Left ventricle myocardium inferior (tissue), 1 donor: ENCODE results near the gene COPS2. TPM values are rescaled to one million over a fixed set of nuclear protein-coding genes. Genes with fewer than 3 reads are reported as not detected.

ENCODE experiments used
- DNase-seq: peaks from one replicate; pipeline ENCODE4 v3.0.0-alpha.2; 2020
- H3K27ac ChIP-seq: fragments of 200-600 bp; replicated peaks from 2 replicates; pipeline ENCODE4 v1.8.0; 2021
- H3K27me3 ChIP-seq: fragments of 200-600 bp; 2 replicates; pipeline ENCODE4 v1.8.0; 2021; ENCODE audit warnings: low read depth
- H3K36me3 ChIP-seq: fragments of 200-600 bp; 2 replicates; pipeline ENCODE4 v1.8.0; 2021
- H3K4me1 ChIP-seq: fragments of 200-600 bp; 2 replicates; pipeline ENCODE4 v1.8.0; 2021
- H3K4me3 ChIP-seq: fragments of 200-600 bp; 2 replicates; pipeline ENCODE4 v1.8.0; 2021; ENCODE audit warnings: mild to moderate bottlenecking, moderate library complexity
- H3K9me3 ChIP-seq: fragments of 200-600 bp; replicated peaks from 2 replicates; pipeline ENCODE4 v1.8.0; 2021
- CTCF ChIP-seq: fragments of 200-600 bp; IDR thresholded peaks from 2 replicates; pipeline ENCODE4 v1.8.0; 2021; ENCODE audit warnings: antibody characterized with exemption, mild to moderate bottlenecking, borderline replicate concordance
- intact Hi-C: fragments of 100-400 bp; cut with micrococcal nuclease; formaldehyde crosslinking; loops from one replicate; pipeline ENCODE4 v1.11.0; 2022
- long read RNA-seq: library from polyadenylated mRNA; unstranded; transcript quantifications from one replicate; pipeline ENCODE4 v2.0.0, GENCODE V29; 2021
- total RNA-seq: library from RNA; stranded (reverse); fragmentation: NEBNext Ultra II Directional; extraction: Animal tissue kit (Norgen Biotek cat#: 25700); gene quantifications from one replicate; pipeline ENCODE4 v1.2.1, GENCODE V29; 2021
- donor health status: DM: no; HTN: yes; CAD: no; lungs with severe emphysema.

COPS2 gene
- total RNA-seq: 79.5 TPM
- long read RNA-seq, full-length matches to known transcripts: 87 of 100 reads
- long read RNA-seq, partial matches to known transcripts: 4 of 100 reads
- long read RNA-seq, other reads (novel, unspliced or antisense): 9 of 100 reads

DNA sequence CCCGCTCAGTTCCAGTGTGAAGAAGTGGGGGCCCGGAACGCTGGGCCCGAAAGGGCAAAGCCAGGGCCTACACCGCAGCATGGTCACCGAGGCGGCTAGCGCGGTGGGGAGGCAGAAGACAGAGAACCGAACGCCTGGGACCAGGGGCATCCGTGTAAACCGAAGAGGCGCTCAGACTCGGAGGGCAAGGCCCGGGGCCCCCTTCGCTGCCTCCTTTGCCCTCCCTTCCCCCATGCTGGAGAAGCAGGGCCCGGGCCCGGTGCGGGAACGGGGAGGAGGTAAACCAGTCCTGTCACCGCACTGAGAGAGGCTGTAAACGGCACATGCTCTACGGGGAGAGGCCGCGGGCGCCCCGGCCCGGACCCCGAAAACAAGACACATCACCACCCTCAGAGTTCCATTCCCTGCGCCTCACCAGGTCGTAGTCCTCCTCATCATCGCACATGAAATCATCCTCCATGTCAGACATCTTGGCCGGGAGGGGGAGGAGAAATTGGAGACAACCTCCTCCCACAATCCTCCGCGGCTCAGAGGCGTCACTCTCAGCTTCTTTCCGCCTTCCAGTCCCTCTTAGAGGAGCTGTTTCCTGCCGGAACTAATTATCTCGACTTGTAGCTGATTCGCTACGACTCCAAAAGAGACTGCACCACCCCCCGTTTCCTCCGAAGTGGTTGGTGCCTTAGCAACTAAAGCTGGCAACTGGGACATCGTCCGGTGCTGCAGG lies at the start of gene COPS2:
Gene COPS2 (minus strand): TSS at position 490 of the 724 bp plus-strand sequence. CDS start 21 bp downstream, at position 469.
- no peak for TF ChIP-seq CTCF
- H3K9me3 ChIP-seq: no peaks in the 10 kb centered on the region
- H3K27ac ChIP-seq: peak within 1 kb of the TSS; percentile 88
- peak; percentile 91 for DNase-seq
- peak within 1 kb of the TSS; percentile 90 for H3K4me3 ChIP-seq
- H3K36me3 ChIP-seq: no peaks in the 10 kb centered on the region
- intact Hi-C loops: no loop called here
- H3K27me3 ChIP-seq: no peaks in the 10 kb centered on the region
- peaks cover 71% of the 10 kb centered on the region for H3K4me1 ChIP-seq

DNA sequence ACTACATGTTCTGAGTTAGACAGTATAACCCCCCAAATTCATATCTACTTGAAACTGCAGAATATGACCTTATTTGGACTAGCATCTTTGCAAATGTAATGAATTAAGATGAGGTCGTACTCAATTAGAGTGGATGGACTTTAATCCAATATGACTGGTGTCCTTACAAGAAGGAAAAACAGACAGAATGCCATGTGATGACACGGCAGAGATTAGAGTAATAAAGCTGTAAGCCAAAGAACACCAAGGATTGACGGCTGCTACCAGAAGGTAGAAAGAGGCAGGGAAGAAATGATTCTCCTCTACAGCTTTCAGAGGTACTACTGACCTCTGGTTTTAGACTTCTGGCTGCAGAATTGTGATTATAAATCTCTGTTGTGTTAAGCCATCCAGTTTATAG lies 44.9 kb upstream of the COPS2 start:
- no peaks in the 10 kb centered on the region for H3K27me3 ChIP-seq
- H3K27ac ChIP-seq: no peak overlapping the region
- no peak for DNase-seq
- H3K4me3 ChIP-seq: no peak overlapping the region
- peaks cover 26% of the 10 kb centered on the region for H3K36me3 ChIP-seq
- TF ChIP-seq CTCF: no peak
- H3K9me3 ChIP-seq: peaks cover 8% of the 10 kb centered on the region
- H3K4me1 ChIP-seq: peaks cover 24% of the 10 kb centered on the region
- intact Hi-C loops: no loop called here

- Histone ChIP-seq H3K27ac (peak overlapping the region; percentile 48), H3K4me1 (peaks cover 24% of the 10 kb centered on the region), H3K9me3 (peaks cover 4% of the 10 kb centered on the region), H3K27me3 (no peaks in the 10 kb centered on the region), H3K4me3 (no peak overlapping the region), H3K36me3 (peaks cover 21% of the 10 kb centered on the region)
- DNase-seq: no peak
- no peak for TF ChIP-seq CTCF
- intact Hi-C loops: no loop called here
These were observed 44.3 kb upstream of the COPS2 start for GRCh38 chr15:49199666-49200065.

DNA sequence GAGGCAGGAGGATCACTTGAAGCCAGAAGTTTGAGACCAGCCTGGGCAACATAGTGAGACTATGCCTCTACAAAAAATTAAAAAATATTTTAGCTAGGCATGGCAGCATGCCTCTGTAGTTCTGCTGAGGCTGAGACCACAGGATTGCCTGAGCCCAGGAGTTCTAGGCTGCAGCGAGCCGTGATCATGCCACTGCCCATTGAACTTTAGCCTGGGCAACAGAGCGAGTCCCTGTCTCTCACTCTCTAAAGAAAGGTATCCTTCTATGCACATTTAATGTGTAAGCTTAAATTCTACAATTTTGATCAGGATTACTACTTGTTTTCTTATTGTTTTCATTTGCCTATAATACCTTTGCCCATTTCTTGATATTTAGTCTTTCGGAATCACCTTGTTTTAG lies 41.5 kb upstream of the COPS2 start:
- H3K4me1 ChIP-seq: peaks cover 24% of the 10 kb centered on the region
- no peak overlapping the region for H3K27ac ChIP-seq
- no peaks in the 10 kb centered on the region for H3K27me3 ChIP-seq
- no peak overlapping the region for H3K4me3 ChIP-seq
- no peak for DNase-seq
- no peaks in the 10 kb centered on the region for H3K9me3 ChIP-seq
- peaks cover 6% of the 10 kb centered on the region for H3K36me3 ChIP-seq
- no peak for TF ChIP-seq CTCF
- intact Hi-C loops: no loop called here

DNA sequence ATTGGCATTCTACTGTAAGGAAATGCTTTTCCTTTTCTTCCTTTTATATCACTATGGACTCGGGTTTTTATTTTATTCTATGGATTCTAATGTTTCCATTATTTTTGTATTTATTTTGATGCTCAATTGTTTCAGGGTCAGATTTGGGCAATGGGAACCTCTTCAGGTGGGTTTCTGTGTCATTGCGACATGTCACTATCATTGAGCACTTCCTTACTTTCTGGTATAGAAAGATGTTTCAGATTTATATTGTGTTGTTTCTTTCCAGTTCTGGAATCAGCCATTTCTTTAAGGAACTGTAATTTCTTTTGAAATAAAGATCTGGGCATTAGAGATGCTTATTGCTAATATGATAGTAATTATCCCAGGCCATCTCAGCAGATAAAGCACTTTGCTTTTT lies 36.5 kb upstream of the COPS2 start:
- Histone ChIP-seq H3K27ac (no peak overlapping the region), H3K27me3 (no peaks in the 10 kb centered on the region)

More for the DNA sequence above, 36.5 kb upstream of the COPS2 start:
- no peak for TF ChIP-seq CTCF
- Histone ChIP-seq H3K9me3 (no peaks in the 10 kb centered on the region), H3K4me1 (peaks cover 6% of the 10 kb centered on the region), H3K4me3 (no peak overlapping the region), H3K36me3 (no peaks in the 10 kb centered on the region)
- intact Hi-C loops: no loop called here
- no peak for DNase-seq
